Measurements from ENCODE around the gene CTCFL. TPM values are rescaled to one million over a fixed set of nuclear protein-coding genes. Genes with fewer than 3 reads are reported as not detected.

Gene CTCFL
- total RNA-seq, 1 donor from 2014 or later = not detected

DNA sequence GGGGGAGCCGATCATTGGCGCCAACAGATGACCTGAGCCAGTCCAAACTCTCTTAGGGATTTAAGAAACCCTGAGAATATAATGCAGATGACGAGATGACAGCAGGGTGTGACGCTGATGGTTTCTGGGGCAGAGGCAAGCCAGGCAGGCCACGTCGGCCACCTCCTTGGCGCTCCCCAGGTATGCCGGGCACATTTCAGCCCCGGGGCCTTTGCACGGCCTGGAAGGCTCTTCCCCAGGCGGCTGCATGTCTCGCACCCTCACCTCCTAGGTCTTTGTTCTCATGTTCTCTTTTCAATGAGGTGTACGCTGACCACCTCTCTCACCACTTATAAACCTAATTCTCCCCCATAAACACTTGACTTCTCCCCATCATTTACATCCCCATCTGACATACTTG, 68.8 kb downstream of the CTCFL start:
- TF ChIP-seq EZH2 (IDR thresholded peaks at IDR 0.05) (no peak), EZH2phosphoT487 (IDR thresholded peaks at IDR 0.05) (no peak), CTCF (IDR thresholded peaks at IDR 0.05) (no peak)

GRCh38 chr20:57455386-57455785, 69.6 kb downstream of the CTCFL start:
- peaks cover 22% of the 10 kb centered on the region for H3K27me3 Mint-ChIP-seq (ENCODE audit: insufficient read depth, low read depth)
- H3K27ac Mint-ChIP-seq = no peak overlapping the region
- no peak for TF ChIP-seq EZH2phosphoT487 (IDR thresholded peaks at IDR 0.05)

More for the DNA sequence above, 68.8 kb downstream of the CTCFL start:
- H3F3A ChIP-seq (ENCODE audit: low read depth) = no peaks in the 10 kb centered on the region
- H3K4me1 ChIP-seq = peaks cover 4% of the 10 kb centered on the region
- peaks cover 36% of the 10 kb centered on the region for H3K4me1 Mint-ChIP-seq
- no peaks in the 10 kb centered on the region for H3K27me3 ChIP-seq
- no peaks in the 10 kb centered on the region for H3K36me3 ChIP-seq
- H3K9me3 Mint-ChIP-seq = peaks cover 6% of the 10 kb centered on the region
- H3K27ac ChIP-seq = no peak overlapping the region
- no peak overlapping the region for H3K9ac ChIP-seq
- H4K20me1 ChIP-seq (ENCODE audit: low read depth) = no peaks in the 10 kb centered on the region
- H2AFZ ChIP-seq (replicated peaks) = no peak overlapping the region
- no peak overlapping the region for H3K4me3 Mint-ChIP-seq
- H3K27ac Mint-ChIP-seq = peak overlapping the region; percentile 35
- H3K36me3 Mint-ChIP-seq = no peaks in the 10 kb centered on the region
- no peak overlapping the region for H3K4me3 ChIP-seq
- H3K4me2 ChIP-seq = no peak overlapping the region
- H3K27me3 Mint-ChIP-seq (ENCODE audit: insufficient read depth, low read depth) = peaks cover 22% of the 10 kb centered on the region
- DNase-seq (ENCODE audit: low spot score) = no peak
- no peaks in the 10 kb centered on the region for H3K9me3 ChIP-seq (ENCODE audit: low read depth)
- H3K79me2 ChIP-seq (ENCODE audit: low read depth) = no peaks in the 10 kb centered on the region

DNA sequence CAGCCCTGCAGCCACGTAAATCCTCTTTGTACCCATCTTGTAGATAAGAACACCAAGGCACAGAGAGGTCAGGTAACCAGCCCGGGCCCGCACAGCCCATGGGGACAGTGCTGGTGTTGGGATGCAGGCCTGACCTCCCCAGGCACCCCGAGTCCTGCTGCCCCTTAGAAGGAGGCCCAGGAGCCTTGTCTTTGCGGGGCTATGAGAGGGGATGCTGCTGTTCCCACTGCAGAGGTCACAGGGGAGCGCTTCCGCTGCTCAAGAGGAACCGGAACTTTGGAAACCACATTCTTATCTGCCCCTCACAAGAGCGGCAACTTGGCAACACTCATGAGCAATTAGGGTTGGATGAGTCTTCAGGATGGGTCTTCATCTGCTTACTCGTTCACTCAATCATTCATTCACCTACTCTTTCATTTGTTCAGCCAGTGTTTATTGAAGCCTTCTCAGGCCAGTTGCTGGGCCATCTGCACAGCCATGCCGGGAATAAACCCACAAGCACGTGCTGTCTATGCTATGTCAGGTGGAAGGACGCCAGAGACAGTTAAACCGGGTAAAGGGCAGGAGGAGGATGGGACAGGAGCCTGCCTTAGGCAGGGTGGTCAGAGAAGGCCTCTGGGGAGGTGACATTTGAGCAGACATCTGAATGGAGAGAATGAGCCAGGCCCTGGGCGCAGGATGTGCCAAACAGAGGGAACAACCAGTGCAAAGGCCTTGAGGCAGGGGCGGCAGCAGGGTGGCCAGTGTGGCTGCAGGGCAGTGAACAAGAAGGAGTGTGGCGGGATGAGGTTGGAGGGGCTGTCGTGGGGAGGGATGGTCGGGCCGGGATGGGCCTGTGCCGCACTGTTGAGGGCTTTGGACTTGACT, 72.9 kb downstream of the CTCFL start:
- Histone ChIP-seq H3K4me2 (no peak overlapping the region), H3K27ac (no peak overlapping the region), H3K4me1 (peaks cover 11% of the 10 kb centered on the region), H3K36me3 (no peaks in the 10 kb centered on the region), H2AFZ (replicated peaks) (no peak overlapping the region), H3K4me3 (no peak overlapping the region), H4K20me1 (ENCODE audit: low read depth) (no peaks in the 10 kb centered on the region), H3K9ac (no peak overlapping the region), H3K27me3 (no peaks in the 10 kb centered on the region), H3F3A (ENCODE audit: low read depth) (no peaks in the 10 kb centered on the region), H3K79me2 (ENCODE audit: low read depth) (no peaks in the 10 kb centered on the region), H3K9me3 (ENCODE audit: low read depth) (no peaks in the 10 kb centered on the region)
- H3K27me3 Mint-ChIP-seq (ENCODE audit: insufficient read depth, low read depth) = peaks cover 25% of the 10 kb centered on the region
- TF ChIP-seq CTCF (IDR thresholded peaks at IDR 0.05) = no peak
- no peak for TF ChIP-seq EZH2phosphoT487 (IDR thresholded peaks at IDR 0.05)
- TF ChIP-seq EZH2 (IDR thresholded peaks at IDR 0.05) = no peak
- DNase-seq (ENCODE audit: low spot score) = no peak
- H3K4me1 Mint-ChIP-seq = peaks cover 21% of the 10 kb centered on the region
- peak overlapping the region; percentile 52 for H3K27ac Mint-ChIP-seq
- no peaks in the 10 kb centered on the region for H3K9me3 Mint-ChIP-seq
- H3K4me3 Mint-ChIP-seq = peak overlapping the region; percentile 3
- no peaks in the 10 kb centered on the region for H3K36me3 Mint-ChIP-seq

More at GRCh38 chr20:57455386-57455785, 69.6 kb downstream of the CTCFL start:
- H3K9ac ChIP-seq = no peak overlapping the region
- Mint-ChIP-seq H3K4me3 (no peak overlapping the region), H3K9me3 (peaks cover 6% of the 10 kb centered on the region), H3K36me3 (no peaks in the 10 kb centered on the region), H3K4me1 (peaks cover 37% of the 10 kb centered on the region)
- H3K79me2 ChIP-seq (ENCODE audit: low read depth) = no peaks in the 10 kb centered on the region
- no peak overlapping the region for H3K4me3 ChIP-seq
- no peak overlapping the region for H2AFZ ChIP-seq (replicated peaks)
- no peaks in the 10 kb centered on the region for H3F3A ChIP-seq (ENCODE audit: low read depth)
- no peak overlapping the region for H3K4me2 ChIP-seq
- no peak overlapping the region for H3K27ac ChIP-seq
- H3K4me1 ChIP-seq = peaks cover 11% of the 10 kb centered on the region
- H3K36me3 ChIP-seq = no peaks in the 10 kb centered on the region
- no peaks in the 10 kb centered on the region for H3K9me3 ChIP-seq (ENCODE audit: low read depth)
- no peaks in the 10 kb centered on the region for H4K20me1 ChIP-seq (ENCODE audit: low read depth)
- no peak for DNase-seq (ENCODE audit: low spot score)
- no peaks in the 10 kb centered on the region for H3K27me3 ChIP-seq

DNA sequence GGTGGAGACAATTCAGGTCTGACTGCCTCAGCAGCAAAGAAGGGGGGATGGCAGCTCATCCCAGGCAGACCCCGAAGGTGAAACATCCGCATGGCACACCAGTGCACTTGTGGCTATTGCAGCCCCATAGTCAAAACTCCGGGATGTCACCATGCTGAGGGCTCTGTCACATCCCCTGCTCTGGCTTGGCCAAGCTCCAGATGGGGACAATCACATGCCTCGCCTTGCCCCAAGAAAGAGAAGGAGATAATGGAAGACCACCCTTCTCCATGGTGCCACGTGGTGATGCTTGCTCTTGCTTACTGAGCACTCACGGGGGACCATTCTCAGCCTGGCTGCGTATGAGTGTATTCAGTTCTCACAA, 73.5 kb downstream of the CTCFL start:
- Mint-ChIP-seq H3K4me3 (peak overlapping the region; percentile 43), H3K36me3 (no peaks in the 10 kb centered on the region), H3K4me1 (peaks cover 23% of the 10 kb centered on the region), H3K9me3 (no peaks in the 10 kb centered on the region), H3K27me3 (ENCODE audit: insufficient read depth, low read depth) (peaks cover 23% of the 10 kb centered on the region), H3K27ac (no peak overlapping the region)
- Histone ChIP-seq H3K4me1 (peaks cover 11% of the 10 kb centered on the region), H3K4me3 (no peak overlapping the region), H3F3A (ENCODE audit: low read depth) (no peaks in the 10 kb centered on the region), H3K27ac (no peak overlapping the region), H3K9ac (no peak overlapping the region), H3K4me2 (no peak overlapping the region), H2AFZ (replicated peaks) (no peak overlapping the region), H3K9me3 (ENCODE audit: low read depth) (no peaks in the 10 kb centered on the region), H4K20me1 (ENCODE audit: low read depth) (no peaks in the 10 kb centered on the region), H3K36me3 (no peaks in the 10 kb centered on the region), H3K27me3 (no peaks in the 10 kb centered on the region), H3K79me2 (ENCODE audit: low read depth) (no peaks in the 10 kb centered on the region)
- DNase-seq (ENCODE audit: low spot score) = no peak
- no peak for TF ChIP-seq CTCF (IDR thresholded peaks at IDR 0.05)
- TF ChIP-seq EZH2 (IDR thresholded peaks at IDR 0.05) = no peak
- TF ChIP-seq EZH2phosphoT487 (IDR thresholded peaks at IDR 0.05) = no peak

Data from neural progenitor cell (in vitro differentiated cells).